Esophagus muscularis mucosa (tissue), 4 donors: ENCODE results near the gene PID1. TPM values are rescaled to one million over a fixed set of nuclear protein-coding genes. Genes with fewer than 3 reads are reported as not detected.

ENCODE experiments used
- DNase-seq: peaks from one replicate; pipeline ENCODE4 v3.0.0-alpha.2; 2017; ENCODE audit errors: extremely low spot score
- H3K27ac ChIP-seq, 4 donors: fragments of 200-600 bp; sonication (generic); replicated peaks in 1 of 4; 1 replicate in 3 of 4; 2 replicates in 1 of 4; pipeline ENCODE4 v1.5.1; 2016 to 2019; ENCODE audit warnings: mild to moderate bottlenecking in 1 of 4
- H3K27me3 ChIP-seq, 4 donors: fragments of 200-600 bp; sonication (generic); one replicate each; pipeline versions ENCODE4 v1.5.1 to v1.6.0; 2016 to 2019
- H3K36me3 ChIP-seq, 4 donors: fragments of 200-600 bp; sonication (generic); one replicate each; pipeline ENCODE4 v1.5.1; 2016 to 2019
- H3K4me1 ChIP-seq, 4 donors: fragments of 200-600 bp; sonication (generic); one replicate each; pipeline ENCODE4 v1.5.1; 2016 to 2019
- H3K4me3 ChIP-seq, 4 donors: fragments of 200-600 bp; sonication (generic); 1 replicate in 2 of 4; 2 replicates in 2 of 4; pipeline ENCODE4 v1.5.1; 2016 to 2019; ENCODE audit warnings: mild to moderate bottlenecking in 4 of 4, moderate library complexity in 1 of 4
- H3K9me3 ChIP-seq, 4 donors: fragments of 200-600 bp; sonication (generic); 1 replicate in 3 of 4; 2 replicates in 1 of 4; pipeline ENCODE4 v1.5.1; 2016 to 2019
- EP300 ChIP-seq: sonication (generic); formaldehyde crosslinking; IDR thresholded peaks from one replicate; pipeline ENCODE4 v1.6.1; 2017; ENCODE audit warnings: antibody characterized with exemption
- POLR2A ChIP-seq: fragments of 450-650 bp; IDR thresholded peaks from one replicate; pipeline ENCODE4 v1.6.1; 2017; ENCODE audit warnings: antibody characterized with exemption, moderate library complexity, mild to moderate bottlenecking, low read depth
- POLR2AphosphoS5 ChIP-seq, 2 donors: sonication (generic); formaldehyde crosslinking; IDR thresholded peaks; one replicate each; pipeline ENCODE4 v1.6.1; 2017; ENCODE audit warnings: antibody characterized with exemption in 2 of 2
- WGBS: methylation state at CpG from one replicate; pipeline ENCODE4 v1.1.5; 2018; 5-methylcytosine and 5-hydroxymethylcytosine counted together
- intact Hi-C: fragments of 100-400 bp; cut with DNase I; formaldehyde crosslinking; loops from one replicate; pipeline ENCODE4 v1.15.1; 2023
- total RNA-seq, 4 donors: library from RNA; depleted of rRNA; stranded (reverse); fragments of >200 nt; gene quantifications; one replicate each; pipeline versions ENCODE4 v1.1.0 to v1.2.1, GENCODE V29; 2016
- TF ChIP-seq, protein P1 (sequence below), 3 experiments: fragments of 200-600 bp in 2 of 3; fragments of 450-650 bp in 1 of 3; sonication (generic) in 2 of 3; IDR thresholded peaks; one replicate each; pipeline ENCODE4 v1.5.1; 2017 to 2019; ENCODE audit warnings: antibody characterized with exemption in 3 of 3, mild to moderate bottlenecking in 2 of 3, moderate library complexity in 1 of 3

PID1 gene
- total RNA-seq, 4 donors from 2014 or later, result 48.2 to 68.7 (median 55.4) TPM

GRCh38 chr2:229261599-229261998, 9.5 kb downstream of the PID1 start:
- WGBS, result 64% methylated on average over 1 of the region's 1 CpG
- Histone ChIP-seq H3K4me3 (no peak overlapping the region), H3K36me3 (peaks cover 0 to 3% (median 0%) of the 10 kb centered on the region in 4 donors), H3K4me1 (peaks cover 0 to 4% (median 2%) of the 10 kb centered on the region in 4 donors), H3K27me3 (no peaks in the 10 kb centered on the region), H3K27ac (peak overlapping the region in 1 of 4 donors; percentile 2), H3K9me3 (peaks cover 0 to 11% (median 8%) of the 10 kb centered on the region in 4 donors)
- intact Hi-C loops, result no loop called here
- TF ChIP-seq POLR2AphosphoS5 (IDR thresholded peaks at IDR 0.05) (no peak), EP300 (no peak), POLR2A (no peak)
- TF ChIP-seq, protein P1, sequence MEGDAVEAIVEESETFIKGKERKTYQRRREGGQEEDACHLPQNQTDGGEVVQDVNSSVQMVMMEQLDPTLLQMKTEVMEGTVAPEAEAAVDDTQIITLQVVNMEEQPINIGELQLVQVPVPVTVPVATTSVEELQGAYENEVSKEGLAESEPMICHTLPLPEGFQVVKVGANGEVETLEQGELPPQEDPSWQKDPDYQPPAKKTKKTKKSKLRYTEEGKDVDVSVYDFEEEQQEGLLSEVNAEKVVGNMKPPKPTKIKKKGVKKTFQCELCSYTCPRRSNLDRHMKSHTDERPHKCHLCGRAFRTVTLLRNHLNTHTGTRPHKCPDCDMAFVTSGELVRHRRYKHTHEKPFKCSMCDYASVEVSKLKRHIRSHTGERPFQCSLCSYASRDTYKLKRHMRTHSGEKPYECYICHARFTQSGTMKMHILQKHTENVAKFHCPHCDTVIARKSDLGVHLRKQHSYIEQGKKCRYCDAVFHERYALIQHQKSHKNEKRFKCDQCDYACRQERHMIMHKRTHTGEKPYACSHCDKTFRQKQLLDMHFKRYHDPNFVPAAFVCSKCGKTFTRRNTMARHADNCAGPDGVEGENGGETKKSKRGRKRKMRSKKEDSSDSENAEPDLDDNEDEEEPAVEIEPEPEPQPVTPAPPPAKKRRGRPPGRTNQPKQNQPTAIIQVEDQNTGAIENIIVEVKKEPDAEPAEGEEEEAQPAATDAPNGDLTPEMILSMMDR (IDR thresholded peaks at IDR 0.05), result no peak
- DNase-seq, result no peak

DNA sequence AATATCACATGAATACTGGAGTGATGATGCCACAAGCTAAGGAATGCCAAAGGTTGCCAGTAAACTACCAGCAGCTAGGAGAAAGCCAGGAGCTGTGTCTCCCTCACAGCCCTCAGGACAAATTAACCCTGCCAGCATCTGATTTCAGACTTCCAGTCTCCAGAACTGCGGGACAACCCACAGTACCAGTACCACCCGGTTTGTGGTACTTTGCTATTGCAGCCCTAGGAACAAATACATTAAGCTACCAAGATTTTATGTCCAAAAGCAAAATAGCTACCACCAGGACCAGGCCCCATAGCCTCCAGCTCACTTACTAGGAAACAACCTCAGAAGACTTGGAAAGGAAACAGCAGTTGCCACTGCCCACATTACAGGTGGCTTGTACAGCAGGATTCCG, 10.0 kb downstream of the PID1 start:
- Histone ChIP-seq H3K4me1 (peaks cover 0 to 4% (median 2%) of the 10 kb centered on the region in 4 donors), H3K36me3 (peaks cover 0 to 3% (median 0%) of the 10 kb centered on the region in 4 donors), H3K4me3 (no peak overlapping the region), H3K9me3 (peaks cover 0 to 11% (median 8%) of the 10 kb centered on the region in 4 donors), H3K27me3 (no peaks in the 10 kb centered on the region), H3K27ac (peak overlapping the region in 1 of 4 donors; percentile 2)
- DNase-seq, result no peak
- intact Hi-C loops, result no loop called here
- WGBS, result 89% methylated on average over 3 of the region's 3 CpGs
- TF ChIP-seq POLR2AphosphoS5 (IDR thresholded peaks at IDR 0.05), result no peak
- TF ChIP-seq, protein P1 (IDR thresholded peaks at IDR 0.05), result no peak
- no peak for TF ChIP-seq EP300
- no peak for TF ChIP-seq POLR2A

DNA sequence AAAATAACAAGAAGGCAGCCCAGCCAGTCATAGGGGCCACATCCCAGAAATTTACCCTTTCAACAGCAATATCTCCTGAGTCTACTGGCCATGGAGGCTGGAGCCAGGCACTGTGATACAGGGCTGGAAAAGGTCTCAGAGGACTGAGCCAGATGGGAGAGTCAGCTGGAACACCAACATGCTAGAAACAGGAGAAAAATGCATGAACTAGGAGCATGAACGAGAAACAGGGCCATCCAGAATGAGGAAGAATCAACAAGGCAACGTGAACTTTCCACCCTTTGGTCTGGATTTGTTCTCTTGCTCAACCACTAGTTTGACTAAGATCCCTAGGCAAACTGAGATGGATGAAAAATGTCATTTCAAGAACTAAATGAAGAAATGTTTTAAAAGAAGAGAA, 13.1 kb downstream of the PID1 start:
- 39% methylated on average over 2 of the region's 2 CpGs for WGBS
- TF ChIP-seq EP300, result no peak
- peak; percentile 33 to 51 for TF ChIP-seq POLR2AphosphoS5 (IDR thresholded peaks at IDR 0.05)
- TF ChIP-seq POLR2A, result no peak
- TF ChIP-seq, protein P1 (IDR thresholded peaks at IDR 0.05), result no peak
- no peaks in the 10 kb centered on the region for H3K27me3 ChIP-seq
- peak overlapping the region in 3 of 4 donors; percentile 5 to 42 (median 24) for H3K27ac ChIP-seq
- intact Hi-C loops, result no loop called here
- peaks cover 0 to 3% (median 0%) of the 10 kb centered on the region in 4 donors for H3K36me3 ChIP-seq
- peaks cover 0 to 9% (median 5%) of the 10 kb centered on the region in 4 donors for H3K4me1 ChIP-seq
- H3K9me3 ChIP-seq, result peaks cover 0 to 11% (median 8%) of the 10 kb centered on the region in 4 donors
- H3K4me3 ChIP-seq, result no peak overlapping the region
- DNase-seq, result no peak

DNA sequence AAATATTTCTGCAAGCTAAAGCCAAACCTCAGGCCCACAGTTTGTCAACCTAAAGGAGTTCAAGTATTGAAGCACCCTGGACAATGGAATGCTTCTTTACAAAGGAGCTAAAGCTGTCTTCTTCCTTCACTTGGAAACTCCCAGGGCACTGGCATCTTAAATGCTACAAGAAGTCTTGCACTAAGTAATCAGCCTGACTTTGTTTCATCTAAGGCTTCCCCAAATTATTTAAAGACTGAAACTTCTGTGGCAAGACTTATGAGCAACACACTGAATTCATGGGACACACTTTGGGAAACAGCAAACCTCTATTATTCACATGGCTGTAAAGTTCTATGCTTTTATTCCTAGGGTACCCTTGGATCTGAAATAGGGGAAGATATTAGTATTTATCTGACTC, 14.7 kb downstream of the PID1 start:
- no peaks in the 10 kb centered on the region for H3K27me3 ChIP-seq
- H3K36me3 ChIP-seq, result no peaks in the 10 kb centered on the region
- H3K27ac ChIP-seq, result no peak overlapping the region
- TF ChIP-seq EP300, result no peak
- no peak for TF ChIP-seq POLR2A
- TF ChIP-seq, protein P1 (IDR thresholded peaks at IDR 0.05), result no peak
- TF ChIP-seq POLR2AphosphoS5 (IDR thresholded peaks at IDR 0.05), result no peak
- peaks cover 0 to 8% (median 6%) of the 10 kb centered on the region in 4 donors for H3K9me3 ChIP-seq
- peaks cover 0 to 18% (median 7%) of the 10 kb centered on the region in 4 donors for H3K4me1 ChIP-seq
- intact Hi-C loops, result no loop called here
- H3K4me3 ChIP-seq, result no peak overlapping the region
- DNase-seq, result no peak

GRCh38 chr2:229254206-229254605, 16.9 kb downstream of the PID1 start:
- Histone ChIP-seq H3K36me3 (no peaks in the 10 kb centered on the region), H3K4me1 (peaks cover 0 to 18% (median 7%) of the 10 kb centered on the region in 4 donors), H3K9me3 (no peaks in the 10 kb centered on the region), H3K4me3 (no peak overlapping the region), H3K27me3 (no peaks in the 10 kb centered on the region), H3K27ac (no peak overlapping the region)
- WGBS, result 54% methylated on average over 4 of the region's 4 CpGs
- DNase-seq, result no peak
- TF ChIP-seq EP300 (no peak), POLR2A (no peak)
- intact Hi-C loops, result no loop called here
